Endothelial cell of umbilical vein (primary cell): ENCODE data around the gene SFTPB.

ENCODE experiments used
- EZH2 ChIP-seq: IDR thresholded peaks from 2 replicates; pipeline ENCODE4 v1.6.1; 2012; ENCODE audit warnings: borderline replicate concordance, low read depth, mild to moderate bottlenecking, moderate library complexity, low read length, inconsistent platforms; ENCODE audit not compliant: severe bottlenecking
- JUN ChIP-seq: IDR thresholded peaks from 2 replicates; pipeline ENCODE4 v1.6.1; 2011; ENCODE audit warnings: borderline replicate concordance, low read depth; ENCODE audit not compliant: insufficient read length, insufficient read depth
- POLR2A ChIP-seq: IDR thresholded peaks from 2 replicates; pipeline ENCODE4 v1.6.1; 2012; ENCODE audit warnings: low read depth, mild to moderate bottlenecking, control low read depth, low read length
- POLR2AphosphoS5 ChIP-seq: IDR thresholded peaks from 2 replicates; pipeline ENCODE4 v1.6.1; 2012; ENCODE audit warnings: low read depth, mild to moderate bottlenecking, control low read depth, low read length, moderate library complexity; ENCODE audit not compliant: insufficient read depth
- TF ChIP-seq, protein P1 (sequence below), 2 donors: IDR thresholded peaks; 1 replicate in 1 of 2; 2 replicates in 1 of 2; pipeline ENCODE4 v1.5.1; 2011; ENCODE audit warnings: low read length in 2 of 2, mild to moderate bottlenecking in 2 of 2, moderate library complexity in 2 of 2, control low read depth in 1 of 2, inconsistent platforms in 1 of 2, low read depth in 1 of 2; ENCODE audit not compliant: insufficient read depth in 1 of 2; ENCODE audit errors: extremely low read depth in 1 of 2
- TF ChIP-seq, protein P2 (sequence below): IDR thresholded peaks from 2 replicates; pipeline ENCODE4 v1.6.1; 2011; ENCODE audit not compliant: insufficient read depth, insufficient read length

DNA sequence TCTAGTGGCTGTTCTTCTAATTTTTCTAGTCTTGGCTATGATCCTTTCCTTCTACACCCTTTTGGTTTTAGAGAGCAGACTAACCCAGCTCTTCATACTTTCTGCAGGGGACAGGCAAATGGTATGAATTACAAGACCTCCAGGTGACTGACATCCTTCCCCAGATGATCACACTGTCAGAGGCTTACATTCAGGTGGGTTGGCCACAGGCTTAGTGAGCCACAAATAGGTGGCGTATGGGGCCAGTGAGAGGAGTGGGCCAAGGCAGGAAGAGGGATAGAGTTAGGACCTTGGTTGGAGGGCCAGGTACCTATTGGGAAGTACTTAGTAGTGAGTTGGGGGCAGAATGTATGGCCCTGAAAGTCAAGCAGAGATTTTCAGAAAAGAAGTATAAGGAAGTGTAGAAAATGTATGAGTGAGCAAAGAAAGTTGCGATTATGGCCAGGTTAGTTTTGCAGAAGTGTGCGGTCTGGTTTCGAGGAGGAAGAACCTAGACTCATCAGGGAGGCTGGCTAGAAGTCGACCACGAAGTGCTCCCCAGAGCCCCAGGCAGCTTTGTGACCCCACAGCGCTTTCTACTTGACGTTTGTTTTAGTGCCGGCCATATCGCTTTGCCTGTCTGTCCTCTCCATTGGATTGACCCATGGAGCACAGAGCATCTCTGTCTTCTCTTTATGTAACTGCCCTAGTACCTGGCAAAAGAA is 20.0 kb downstream of the SFTPB start:
- TF ChIP-seq, protein P1, sequence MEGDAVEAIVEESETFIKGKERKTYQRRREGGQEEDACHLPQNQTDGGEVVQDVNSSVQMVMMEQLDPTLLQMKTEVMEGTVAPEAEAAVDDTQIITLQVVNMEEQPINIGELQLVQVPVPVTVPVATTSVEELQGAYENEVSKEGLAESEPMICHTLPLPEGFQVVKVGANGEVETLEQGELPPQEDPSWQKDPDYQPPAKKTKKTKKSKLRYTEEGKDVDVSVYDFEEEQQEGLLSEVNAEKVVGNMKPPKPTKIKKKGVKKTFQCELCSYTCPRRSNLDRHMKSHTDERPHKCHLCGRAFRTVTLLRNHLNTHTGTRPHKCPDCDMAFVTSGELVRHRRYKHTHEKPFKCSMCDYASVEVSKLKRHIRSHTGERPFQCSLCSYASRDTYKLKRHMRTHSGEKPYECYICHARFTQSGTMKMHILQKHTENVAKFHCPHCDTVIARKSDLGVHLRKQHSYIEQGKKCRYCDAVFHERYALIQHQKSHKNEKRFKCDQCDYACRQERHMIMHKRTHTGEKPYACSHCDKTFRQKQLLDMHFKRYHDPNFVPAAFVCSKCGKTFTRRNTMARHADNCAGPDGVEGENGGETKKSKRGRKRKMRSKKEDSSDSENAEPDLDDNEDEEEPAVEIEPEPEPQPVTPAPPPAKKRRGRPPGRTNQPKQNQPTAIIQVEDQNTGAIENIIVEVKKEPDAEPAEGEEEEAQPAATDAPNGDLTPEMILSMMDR (IDR thresholded peaks at IDR 0.05; ENCODE audit: extremely low read depth in 1 of 2, insufficient read depth in 1 of 2, low read depth in 1 of 2, low read length in 2 of 2) = no peak
- TF ChIP-seq, protein P2, sequence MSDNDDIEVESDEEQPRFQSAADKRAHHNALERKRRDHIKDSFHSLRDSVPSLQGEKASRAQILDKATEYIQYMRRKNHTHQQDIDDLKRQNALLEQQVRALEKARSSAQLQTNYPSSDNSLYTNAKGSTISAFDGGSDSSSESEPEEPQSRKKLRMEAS = no peak
- no peak for TF ChIP-seq POLR2AphosphoS5
- no peak for TF ChIP-seq EZH2
- no peak for TF ChIP-seq POLR2A
- TF ChIP-seq JUN = no peak
